Choroid plexus epithelial cell (primary cell): ENCODE data around the gene LYG2.
"Not testable (repeated sequence)": the region's sequence is repeated elsewhere in the genome, so short reads cannot be mapped to it uniquely, and the experiment has no call there.

Source experiments
- DNase-seq: peaks from one replicate; pipeline ENCODE4 v3.0.0-alpha.2; 2010; ENCODE audit warnings: low read depth
- H3K4me3 ChIP-seq: 2 replicates; pipeline ENCODE4 v1.5.1; 2011; ENCODE audit warnings: low read depth, mild to moderate bottlenecking, control low read depth, low read length, moderate library complexity
- TF ChIP-seq, protein P1 (sequence below): conservative IDR thresholded peaks from 2 replicates; pipeline ENCODE4 v1.5.1; 2011; ENCODE audit warnings: low read depth, mild to moderate bottlenecking, control low read depth, inconsistent platforms, low read length, moderate library complexity

The LYG2 gene

DNA sequence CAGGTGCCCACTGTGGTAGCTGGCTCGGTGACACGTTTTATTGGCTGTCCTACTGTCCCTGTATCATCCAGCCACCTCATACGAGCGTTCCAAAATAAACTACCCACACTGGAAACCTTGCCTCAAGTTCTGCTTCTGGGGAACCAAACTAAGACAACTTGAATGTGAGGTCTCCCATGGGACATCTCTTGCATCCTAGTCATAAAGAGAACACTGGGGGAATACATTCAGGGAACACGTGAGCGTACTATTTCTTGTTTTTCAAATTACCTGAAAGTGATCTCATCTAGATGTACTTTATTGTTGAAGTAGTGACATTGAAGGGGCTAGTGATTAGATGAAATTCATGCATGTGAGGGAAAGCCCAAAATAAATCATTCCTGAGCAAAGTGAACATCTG is 15.0 kb downstream of the LYG2 start:
- TF ChIP-seq, protein P1, sequence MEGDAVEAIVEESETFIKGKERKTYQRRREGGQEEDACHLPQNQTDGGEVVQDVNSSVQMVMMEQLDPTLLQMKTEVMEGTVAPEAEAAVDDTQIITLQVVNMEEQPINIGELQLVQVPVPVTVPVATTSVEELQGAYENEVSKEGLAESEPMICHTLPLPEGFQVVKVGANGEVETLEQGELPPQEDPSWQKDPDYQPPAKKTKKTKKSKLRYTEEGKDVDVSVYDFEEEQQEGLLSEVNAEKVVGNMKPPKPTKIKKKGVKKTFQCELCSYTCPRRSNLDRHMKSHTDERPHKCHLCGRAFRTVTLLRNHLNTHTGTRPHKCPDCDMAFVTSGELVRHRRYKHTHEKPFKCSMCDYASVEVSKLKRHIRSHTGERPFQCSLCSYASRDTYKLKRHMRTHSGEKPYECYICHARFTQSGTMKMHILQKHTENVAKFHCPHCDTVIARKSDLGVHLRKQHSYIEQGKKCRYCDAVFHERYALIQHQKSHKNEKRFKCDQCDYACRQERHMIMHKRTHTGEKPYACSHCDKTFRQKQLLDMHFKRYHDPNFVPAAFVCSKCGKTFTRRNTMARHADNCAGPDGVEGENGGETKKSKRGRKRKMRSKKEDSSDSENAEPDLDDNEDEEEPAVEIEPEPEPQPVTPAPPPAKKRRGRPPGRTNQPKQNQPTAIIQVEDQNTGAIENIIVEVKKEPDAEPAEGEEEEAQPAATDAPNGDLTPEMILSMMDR, result no peak
- no peak for DNase-seq
- H3K4me3 ChIP-seq, result no peak overlapping the region

DNA sequence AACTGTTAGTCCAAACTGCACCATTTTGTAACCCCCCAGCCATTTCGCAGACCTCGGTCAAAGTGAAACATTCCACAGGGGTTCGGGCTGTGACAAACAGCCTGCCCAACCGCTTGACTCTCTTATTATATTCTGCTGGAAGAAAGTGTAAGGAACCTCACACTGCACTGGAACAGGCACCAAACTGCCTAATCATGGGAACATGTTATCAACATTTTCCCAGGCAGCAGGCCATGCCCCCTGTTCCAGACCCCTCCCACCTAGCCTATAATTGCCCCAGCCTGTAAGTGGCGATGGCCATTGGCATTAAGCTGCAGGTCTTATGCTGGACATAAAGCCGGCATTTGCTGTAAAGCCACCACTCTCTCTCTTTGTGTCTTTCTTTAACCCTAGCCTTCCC is 16.9 kb downstream of the LYG2 start:
- TF ChIP-seq, protein P1, result no peak
- H3K4me3 ChIP-seq, result no peak overlapping the region
- DNase-seq, result no peak

DNA sequence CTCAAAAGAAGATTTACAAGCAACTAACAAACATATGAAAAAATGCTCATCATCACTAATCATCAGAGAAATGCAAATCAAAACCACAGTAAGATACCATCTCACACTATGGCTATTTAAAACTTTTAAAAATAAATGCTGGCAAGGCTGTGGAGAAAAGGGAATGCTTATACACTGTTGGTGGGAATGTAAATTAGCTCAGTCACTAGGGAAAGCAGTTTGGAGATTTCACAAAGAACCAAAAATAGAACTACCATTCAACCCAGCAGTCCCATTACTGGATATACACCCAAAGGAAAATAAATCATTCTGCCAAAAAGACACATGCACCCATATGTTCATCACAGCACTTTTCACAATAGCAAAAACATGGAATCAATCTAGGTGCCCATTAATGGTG is 22.3 kb downstream of the LYG2 start:
- not testable (repeated sequence) for DNase-seq, H3K4me3 ChIP-seq

DNA sequence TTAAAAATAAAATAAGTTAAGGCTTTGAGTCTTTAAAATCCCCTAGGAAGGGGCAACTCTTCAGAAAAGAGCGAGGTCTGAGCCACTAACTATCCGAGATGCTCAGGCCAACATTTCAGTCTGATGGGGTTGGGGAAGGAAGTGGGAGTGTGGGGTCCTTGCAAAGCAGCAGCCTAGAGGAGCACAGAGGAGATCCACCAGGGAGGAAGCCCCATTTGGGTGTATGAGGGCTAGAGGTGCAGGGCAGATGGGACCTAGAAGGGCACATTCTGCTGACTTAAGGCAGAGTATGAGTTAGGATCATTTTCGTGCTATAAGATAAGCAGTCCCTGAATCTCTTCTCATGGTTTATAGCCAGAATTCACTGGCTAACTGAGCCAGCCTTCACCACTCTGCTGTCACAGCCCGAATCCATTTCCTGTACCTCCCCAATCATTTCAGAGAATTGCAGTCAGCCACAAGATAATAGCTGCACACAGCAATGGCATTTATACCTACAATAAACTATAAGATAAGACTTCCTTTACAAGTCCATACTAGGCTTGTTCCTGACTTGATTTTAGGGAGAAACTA is 37.5 kb downstream of the LYG2 start:
- H3K4me3 ChIP-seq, result no peak overlapping the region
- TF ChIP-seq, protein P1, result no peak
- no peak for DNase-seq

DNA sequence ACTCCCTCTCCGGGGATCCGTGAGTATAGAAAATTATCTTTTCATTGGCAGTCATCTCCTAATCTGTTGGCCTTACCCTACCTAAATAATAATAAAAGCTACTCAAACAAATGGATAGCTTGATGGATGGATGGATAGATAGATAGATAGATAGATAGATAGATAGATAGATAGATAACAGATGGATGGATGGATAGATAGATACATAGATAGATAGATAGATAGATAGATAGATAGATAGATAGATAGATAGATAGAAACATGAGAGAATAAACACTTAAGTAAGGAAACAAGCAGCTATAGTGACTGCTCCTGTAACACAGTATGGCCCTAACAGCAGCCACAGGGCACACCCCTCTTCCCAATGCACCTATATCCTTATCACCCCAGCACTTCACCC is 39.4 kb downstream of the LYG2 start:
- DNase-seq, result no peak
- TF ChIP-seq, protein P1, result no peak
- no peak overlapping the region for H3K4me3 ChIP-seq

DNA sequence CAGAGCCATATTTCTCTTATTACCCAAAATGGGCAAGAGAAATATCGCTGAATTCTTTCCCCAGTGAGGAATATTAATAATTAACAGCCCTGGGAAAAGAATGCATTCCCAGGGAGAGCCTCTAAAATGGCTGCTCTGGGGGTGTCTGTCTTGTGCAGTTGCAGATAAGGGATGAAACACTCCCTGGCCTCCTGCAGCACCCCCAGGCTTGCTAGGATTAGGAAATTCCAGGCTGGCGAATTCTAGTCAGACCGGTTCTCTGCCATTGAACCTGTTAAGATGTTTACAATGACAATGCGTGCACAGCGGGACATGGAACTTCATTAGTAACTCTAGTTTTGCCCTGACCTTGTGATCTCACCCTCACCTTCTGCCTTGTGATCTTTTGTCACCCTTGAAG is 50.0 kb downstream of the LYG2 start:
- TF ChIP-seq, protein P1, result no peak
- no peak for DNase-seq
- no peak overlapping the region for H3K4me3 ChIP-seq

DNA sequence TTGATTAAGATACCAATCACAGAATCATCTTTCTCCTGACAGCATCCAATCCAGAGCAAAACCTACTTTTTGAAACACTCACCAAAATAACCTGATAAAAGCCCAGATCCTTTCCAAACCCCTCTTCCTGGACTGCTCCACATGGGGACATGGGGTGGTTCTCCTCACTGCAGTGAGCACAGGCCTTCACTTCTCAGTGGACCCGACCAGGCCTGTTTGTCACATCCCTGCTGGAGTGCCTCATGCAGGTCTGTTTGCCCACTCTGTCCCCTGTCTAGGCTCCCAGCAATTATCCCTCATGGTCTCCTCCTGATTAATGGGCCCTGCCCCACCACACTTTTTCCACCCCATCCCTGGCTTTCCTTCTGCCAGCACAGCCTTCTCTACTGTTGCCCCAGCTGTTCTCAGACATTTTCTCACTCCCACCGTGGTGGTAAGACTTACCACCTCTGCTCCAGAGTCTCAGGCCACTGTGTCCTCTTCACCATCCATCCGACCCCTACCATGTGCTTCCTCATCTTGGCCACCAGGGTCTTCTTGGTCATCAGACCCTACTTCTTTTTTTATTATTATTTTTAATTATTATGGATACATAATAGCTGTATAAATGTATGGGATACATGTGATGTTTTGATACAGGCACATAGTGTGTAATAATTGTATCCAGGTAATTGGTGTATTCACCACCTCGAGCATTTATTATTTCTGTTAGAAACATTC is 53.3 kb downstream of the LYG2 start:
- DNase-seq, result no peak
- TF ChIP-seq, protein P1, result peak; percentile 30
- H3K4me3 ChIP-seq, result no peak overlapping the region
